ENCODE measurements around the gene SHOC2. TPM values are rescaled to one million over a fixed set of nuclear protein-coding genes. Genes with fewer than 3 reads are reported as not detected.

Gene SHOC2
- total and polyA plus RNA-seq, 4 donors = 41.3 to 123 (median 48.8) TPM

DNA sequence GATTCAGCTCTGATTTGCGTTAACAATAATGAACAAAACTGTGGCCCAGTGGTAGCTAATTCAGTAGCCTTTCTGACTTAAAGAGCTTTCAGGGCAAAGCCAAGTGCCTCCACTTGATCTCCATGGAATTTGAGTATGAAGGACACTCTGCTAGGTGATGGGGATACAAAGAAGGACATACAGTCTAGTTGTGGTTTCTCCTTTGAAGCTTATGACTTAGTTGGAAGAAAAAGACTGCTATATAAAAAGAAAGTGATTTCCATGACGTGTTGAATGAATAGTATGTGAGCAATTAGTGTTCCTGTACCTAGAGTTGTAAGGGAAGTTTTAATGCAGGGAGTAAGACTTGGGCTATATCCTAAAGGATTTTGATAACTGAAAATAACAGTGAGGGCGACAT, 39.4 kb upstream of the SHOC2 start:
- H3K27ac ChIP-seq (ENCODE audit: low read depth, low read length) = no peak overlapping the region
- H3K4me3 ChIP-seq (ENCODE audit: low read depth, low read length) = no peak overlapping the region
- H3K9me3 ChIP-seq (ENCODE audit: control insufficient read depth, insufficient read depth, low read length) = no peaks in the 10 kb centered on the region
- H3K27me3 ChIP-seq (ENCODE audit: control insufficient read depth, insufficient read depth, low read length) = no peaks in the 10 kb centered on the region
- WGBS (ENCODE audit: insufficient coverage) = 85% methylated on average over 3 of the region's 3 CpGs
- no peaks in the 10 kb centered on the region for H3K4me1 ChIP-seq (ENCODE audit: control insufficient read depth, insufficient read depth, low read length)
- no peak for DNase-seq (ENCODE audit: low read depth in 4 of 6, low spot score in 6 of 6)
- H3K36me3 ChIP-seq (ENCODE audit: control insufficient read depth, insufficient read depth, low read length) = peaks cover 6% of the 10 kb centered on the region

DNA sequence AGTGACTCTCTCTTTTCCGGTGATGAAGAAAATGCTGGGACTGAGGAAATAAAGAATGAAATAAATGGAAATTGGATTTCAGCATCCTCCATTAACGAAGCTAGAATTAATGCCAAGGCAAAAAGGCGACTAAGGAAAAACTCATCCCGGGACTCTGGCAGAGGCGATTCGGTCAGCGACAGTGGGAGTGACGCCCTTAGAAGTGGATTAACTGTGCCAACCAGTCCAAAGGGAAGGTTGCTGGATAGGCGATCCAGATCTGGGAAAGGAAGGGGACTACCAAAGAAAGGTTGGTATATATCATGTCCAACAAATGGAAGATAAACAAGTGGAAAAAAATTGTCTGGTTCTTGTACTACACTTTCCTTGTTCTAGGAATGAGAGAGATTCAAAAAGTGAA, 38.2 kb upstream of the SHOC2 start:
- peaks cover 6% of the 10 kb centered on the region for H3K36me3 ChIP-seq (ENCODE audit: control insufficient read depth, insufficient read depth, low read length)
- H3K9me3 ChIP-seq (ENCODE audit: control insufficient read depth, insufficient read depth, low read length) = no peaks in the 10 kb centered on the region

GRCh38 chr10:110881905-110882304, 37.5 kb upstream of the SHOC2 start:
- H3K4me3 ChIP-seq (ENCODE audit: low read depth, low read length) = no peak overlapping the region
- H3K27ac ChIP-seq (ENCODE audit: low read depth, low read length) = no peak overlapping the region
- H3K4me1 ChIP-seq (ENCODE audit: control insufficient read depth, insufficient read depth, low read length) = no peaks in the 10 kb centered on the region
- H3K27me3 ChIP-seq (ENCODE audit: control insufficient read depth, insufficient read depth, low read length) = no peaks in the 10 kb centered on the region
- WGBS (ENCODE audit: insufficient coverage) = 71% methylated on average over 1 of the region's 4 CpGs
- DNase-seq (ENCODE audit: low read depth in 4 of 6, low spot score in 6 of 6) = no peak
- no peaks in the 10 kb centered on the region for H3K9me3 ChIP-seq (ENCODE audit: control insufficient read depth, insufficient read depth, low read length)
- peaks cover 6% of the 10 kb centered on the region for H3K36me3 ChIP-seq (ENCODE audit: control insufficient read depth, insufficient read depth, low read length)

More for the DNA sequence above, 38.2 kb upstream of the SHOC2 start:
- no peak overlapping the region for H3K27ac ChIP-seq (ENCODE audit: low read depth, low read length)
- no peak overlapping the region for H3K4me3 ChIP-seq (ENCODE audit: low read depth, low read length)
- no peaks in the 10 kb centered on the region for H3K27me3 ChIP-seq (ENCODE audit: control insufficient read depth, insufficient read depth, low read length)
- no peak for DNase-seq (ENCODE audit: low read depth in 4 of 6, low spot score in 6 of 6)
- no peaks in the 10 kb centered on the region for H3K4me1 ChIP-seq (ENCODE audit: control insufficient read depth, insufficient read depth, low read length)
- WGBS (ENCODE audit: insufficient coverage) = 96% methylated on average over 8 of the region's 9 CpGs

- 87% methylated on average over 6 of the region's 10 CpGs for WGBS (ENCODE audit: insufficient coverage)
- peaks cover 9% of the 10 kb centered on the region for H3K36me3 ChIP-seq (ENCODE audit: control insufficient read depth, insufficient read depth, low read length)
Observed at GRCh38 chr10:110883924-110884323, 35.5 kb upstream of the SHOC2 start.

DNA sequence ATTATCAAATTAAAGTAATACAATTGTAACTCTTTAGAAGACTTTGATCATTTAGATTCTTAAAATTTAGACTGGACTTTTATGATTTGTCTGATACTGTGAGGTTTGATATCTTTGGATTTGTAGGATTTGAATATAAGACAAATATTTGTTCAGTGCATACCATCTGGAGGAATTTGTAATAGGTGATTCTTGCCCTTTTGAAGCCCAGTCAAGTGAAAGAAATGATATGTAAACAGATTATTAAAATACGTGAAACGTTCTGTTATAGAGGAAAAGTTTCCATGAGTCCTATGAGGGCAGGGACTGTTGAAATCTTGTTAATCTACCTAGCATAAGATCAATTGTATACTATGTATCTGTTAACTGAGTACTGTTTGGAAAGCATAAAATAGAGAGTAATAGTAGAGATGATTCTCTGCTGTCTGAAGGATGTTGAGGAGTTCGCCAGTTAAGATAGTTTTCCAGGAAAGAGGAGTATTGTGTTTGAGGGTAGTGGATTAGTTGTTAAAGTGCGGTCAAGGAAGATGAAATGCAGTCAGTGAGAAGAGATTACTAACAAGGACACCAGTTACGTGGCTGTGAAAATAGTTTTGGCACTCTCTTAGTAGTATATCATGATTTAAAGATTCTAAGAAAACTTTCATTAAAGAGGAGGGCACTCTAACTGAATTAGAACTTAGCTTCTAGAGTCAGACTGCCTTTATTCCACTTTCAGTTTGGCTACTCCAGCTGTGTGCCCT, 33.3 kb upstream of the SHOC2 start:
- 82% methylated on average over 2 of the region's 5 CpGs for WGBS (ENCODE audit: insufficient coverage)
- H3K4me1 ChIP-seq (ENCODE audit: control insufficient read depth, insufficient read depth, low read length) = no peaks in the 10 kb centered on the region
- no peaks in the 10 kb centered on the region for H3K9me3 ChIP-seq (ENCODE audit: control insufficient read depth, insufficient read depth, low read length)
- H3K4me3 ChIP-seq (ENCODE audit: low read depth, low read length) = no peak overlapping the region
- peaks cover 8% of the 10 kb centered on the region for H3K36me3 ChIP-seq (ENCODE audit: control insufficient read depth, insufficient read depth, low read length)
- no peak overlapping the region for H3K27ac ChIP-seq (ENCODE audit: low read depth, low read length)
- no peak for DNase-seq (ENCODE audit: low read depth in 4 of 6, low spot score in 6 of 6)
- no peaks in the 10 kb centered on the region for H3K27me3 ChIP-seq (ENCODE audit: control insufficient read depth, insufficient read depth, low read length)

More at GRCh38 chr10:110883924-110884323, 35.5 kb upstream of the SHOC2 start:
- H3K27ac ChIP-seq (ENCODE audit: low read depth, low read length) = no peak overlapping the region
- H3K4me1 ChIP-seq (ENCODE audit: control insufficient read depth, insufficient read depth, low read length) = no peaks in the 10 kb centered on the region
- DNase-seq (ENCODE audit: low read depth in 4 of 6, low spot score in 6 of 6) = no peak
- no peaks in the 10 kb centered on the region for H3K27me3 ChIP-seq (ENCODE audit: control insufficient read depth, insufficient read depth, low read length)
- H3K4me3 ChIP-seq (ENCODE audit: low read depth, low read length) = no peak overlapping the region
- no peaks in the 10 kb centered on the region for H3K9me3 ChIP-seq (ENCODE audit: control insufficient read depth, insufficient read depth, low read length)

DNA sequence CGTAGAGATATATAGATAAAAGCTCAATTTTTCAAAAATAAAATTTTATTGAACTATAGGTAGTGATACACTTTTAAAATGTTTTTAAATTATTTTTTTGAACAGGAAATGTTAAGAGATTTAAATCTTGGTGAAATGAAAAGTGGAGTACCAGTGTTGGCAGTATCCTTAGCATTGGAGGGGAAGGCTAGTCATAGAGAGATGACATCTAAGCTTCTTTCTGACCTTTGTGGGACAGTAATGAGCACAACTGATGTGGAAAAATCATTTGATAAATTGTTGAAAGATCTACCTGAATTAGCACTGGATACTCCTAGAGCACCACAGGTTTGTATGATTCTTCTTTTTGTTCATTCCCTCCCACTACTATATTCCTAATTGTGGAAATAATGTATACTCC, 31.8 kb upstream of the SHOC2 start:
- WGBS (ENCODE audit: insufficient coverage) = no CpG with 5 or more reads among the region's 1 CpG

DNA sequence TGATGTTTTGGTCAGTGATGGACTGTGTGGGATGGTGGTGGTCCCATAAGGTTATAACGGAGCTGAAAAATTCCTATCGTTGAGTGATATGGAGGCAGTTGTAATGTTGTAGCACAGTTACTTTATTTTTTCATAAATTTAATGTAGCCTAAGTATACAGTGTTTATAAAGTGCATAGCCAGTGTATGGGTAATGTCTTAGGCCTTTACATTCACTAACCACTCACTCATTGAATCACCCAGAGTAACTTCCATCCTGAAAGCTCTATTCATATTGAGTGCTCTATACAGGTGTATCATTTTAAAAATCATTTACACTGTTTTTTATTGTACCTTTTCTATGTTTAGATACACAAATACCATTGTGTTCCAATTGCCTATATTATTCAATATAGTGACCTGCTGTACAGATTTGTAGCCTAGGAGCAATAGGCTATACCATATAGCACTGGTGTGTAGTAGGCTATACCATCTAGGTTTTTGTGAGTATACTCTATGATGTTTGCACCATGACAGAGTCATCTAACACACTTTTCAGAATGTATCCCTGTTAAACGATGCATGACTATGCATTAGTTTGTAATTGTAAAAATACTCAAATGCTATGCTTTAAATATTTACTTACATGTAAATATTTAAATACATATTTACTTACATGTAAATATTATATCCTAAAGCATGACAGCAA, 26.7 kb upstream of the SHOC2 start:
- Histone ChIP-seq H3K4me3 (ENCODE audit: low read depth, low read length) (no peak overlapping the region), H3K4me1 (ENCODE audit: control insufficient read depth, insufficient read depth, low read length) (no peaks in the 10 kb centered on the region), H3K36me3 (ENCODE audit: control insufficient read depth, insufficient read depth, low read length) (peaks cover 8% of the 10 kb centered on the region), H3K27ac (ENCODE audit: low read depth, low read length) (no peak overlapping the region), H3K27me3 (ENCODE audit: control insufficient read depth, insufficient read depth, low read length) (no peaks in the 10 kb centered on the region), H3K9me3 (ENCODE audit: control insufficient read depth, insufficient read depth, low read length) (no peaks in the 10 kb centered on the region)
- no peak for DNase-seq (ENCODE audit: low read depth in 4 of 6, low spot score in 6 of 6)
- no CpG with 5 or more reads among the region's 3 CpGs for WGBS (ENCODE audit: insufficient coverage)

More for the DNA sequence above, 31.8 kb upstream of the SHOC2 start:
- H3K4me1 ChIP-seq (ENCODE audit: control insufficient read depth, insufficient read depth, low read length) = no peaks in the 10 kb centered on the region
- H3K4me3 ChIP-seq (ENCODE audit: low read depth, low read length) = no peak overlapping the region
- no peak overlapping the region for H3K27ac ChIP-seq (ENCODE audit: low read depth, low read length)
- peaks cover 8% of the 10 kb centered on the region for H3K36me3 ChIP-seq (ENCODE audit: control insufficient read depth, insufficient read depth, low read length)
- H3K9me3 ChIP-seq (ENCODE audit: control insufficient read depth, insufficient read depth, low read length) = no peaks in the 10 kb centered on the region
- no peaks in the 10 kb centered on the region for H3K27me3 ChIP-seq (ENCODE audit: control insufficient read depth, insufficient read depth, low read length)
- DNase-seq (ENCODE audit: low read depth in 4 of 6, low spot score in 6 of 6) = no peak

GRCh38 chr10:110893559-110894179, 25.7 kb upstream of the SHOC2 start:
- H3K4me1 ChIP-seq (ENCODE audit: control insufficient read depth, insufficient read depth, low read length) = no peaks in the 10 kb centered on the region
- H3K27me3 ChIP-seq (ENCODE audit: control insufficient read depth, insufficient read depth, low read length) = no peaks in the 10 kb centered on the region
- DNase-seq (ENCODE audit: low read depth in 4 of 6, low spot score in 6 of 6) = peak in 3 of 6 donors; percentile 24 to 88 (median 72)
- no peak overlapping the region for H3K27ac ChIP-seq (ENCODE audit: low read depth, low read length)
- no CpG with 5 or more reads among the region's 4 CpGs for WGBS (ENCODE audit: insufficient coverage)
- H3K36me3 ChIP-seq (ENCODE audit: control insufficient read depth, insufficient read depth, low read length) = peaks cover 8% of the 10 kb centered on the region
- H3K9me3 ChIP-seq (ENCODE audit: control insufficient read depth, insufficient read depth, low read length) = no peaks in the 10 kb centered on the region
- H3K4me3 ChIP-seq (ENCODE audit: low read depth, low read length) = no peak overlapping the region

DNA sequence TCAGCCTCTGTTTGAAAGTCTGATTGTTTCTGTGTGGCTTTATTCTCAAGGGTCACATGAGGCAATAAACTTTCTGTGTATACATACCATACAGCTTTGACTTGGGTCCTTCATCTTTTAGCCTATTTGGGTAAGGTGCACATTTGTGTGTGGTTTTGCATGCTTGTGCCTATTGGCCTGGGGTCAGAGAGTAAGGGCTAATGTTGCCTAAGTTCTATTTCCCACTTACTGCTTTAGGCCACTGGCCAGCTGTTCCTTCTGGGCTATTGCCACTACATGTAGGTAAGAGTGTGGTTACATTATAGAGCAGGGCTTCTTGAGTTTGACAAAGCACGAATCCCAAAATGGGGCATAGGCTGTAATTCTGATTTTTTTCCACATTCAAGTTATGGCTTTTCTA, 22.2 kb upstream of the SHOC2 start:
- no peaks in the 10 kb centered on the region for H3K27me3 ChIP-seq (ENCODE audit: control insufficient read depth, insufficient read depth, low read length)
- H3K4me1 ChIP-seq (ENCODE audit: control insufficient read depth, insufficient read depth, low read length) = no peaks in the 10 kb centered on the region
- peaks cover 3% of the 10 kb centered on the region for H3K36me3 ChIP-seq (ENCODE audit: control insufficient read depth, insufficient read depth, low read length)
- H3K4me3 ChIP-seq (ENCODE audit: low read depth, low read length) = no peak overlapping the region
- no peak overlapping the region for H3K27ac ChIP-seq (ENCODE audit: low read depth, low read length)
- H3K9me3 ChIP-seq (ENCODE audit: control insufficient read depth, insufficient read depth, low read length) = no peaks in the 10 kb centered on the region
- no peak for DNase-seq (ENCODE audit: low read depth in 4 of 6, low spot score in 6 of 6)
- WGBS (ENCODE audit: insufficient coverage) = no CpG with 5 or more reads among the region's 1 CpG

All from spinal cord (tissue), 10 donors.